Neuronal stem cell (in vitro differentiated cells): ENCODE measurements around the gene PDK2.

Source experiments
- DNase-seq: peaks from one replicate; pipeline ENCODE4 v3.0.0-alpha.2; 2013; ENCODE audit warnings: low spot score
- H2AFZ ChIP-seq: one replicate; pipeline ENCODE4 v1.6.1; 2013; ENCODE audit warnings: mild to moderate bottlenecking, low read length, inconsistent platforms
- H2AK5ac ChIP-seq: 2 replicates; pipeline ENCODE4 v1.6.1; 2013; ENCODE audit warnings: low read depth, mild to moderate bottlenecking, inconsistent platforms, low read length, moderate library complexity, mixed read lengths
- H2BK120ac ChIP-seq: 2 replicates; pipeline ENCODE4 v1.6.1; 2013; ENCODE audit warnings: low read depth, mild to moderate bottlenecking, inconsistent platforms, low read length, moderate library complexity, mixed read lengths
- H2BK12ac ChIP-seq: one replicate; pipeline ENCODE4 v1.6.1; 2013; ENCODE audit warnings: low read length, inconsistent platforms
- H2BK15ac ChIP-seq: 2 replicates; pipeline ENCODE4 v1.6.1; 2013; ENCODE audit warnings: mild to moderate bottlenecking, low read length, inconsistent platforms, mixed read lengths
- H2BK5ac ChIP-seq: one replicate; pipeline ENCODE4 v1.6.1; 2013; ENCODE audit warnings: inconsistent platforms, mild to moderate bottlenecking, low read length, moderate library complexity
- H3K14ac ChIP-seq: one replicate; pipeline ENCODE4 v1.6.1; 2013; ENCODE audit warnings: low read length, inconsistent platforms
- H3K18ac ChIP-seq: 2 replicates; pipeline ENCODE4 v1.6.1; 2013; ENCODE audit warnings: low read length, inconsistent platforms
- H3K23ac ChIP-seq: 2 replicates; pipeline ENCODE4 v1.6.1; 2013; ENCODE audit warnings: low read depth, mild to moderate bottlenecking, mixed read lengths, low read length, inconsistent platforms; ENCODE audit not compliant: poor library complexity
- H3K27ac ChIP-seq: replicated peaks from 3 replicates; pipeline ENCODE4 v1.5.1; 2013; ENCODE audit warnings: low read length, inconsistent platforms
- H3K27me3 ChIP-seq, 3 experiments: 2 replicates each; pipeline ENCODE4 v1.6.1; 2013; ENCODE audit warnings: low read length in 3 of 3, mild to moderate bottlenecking in 2 of 3, inconsistent platforms in 1 of 3, low read depth in 1 of 3, mixed read lengths in 1 of 3, moderate library complexity in 1 of 3; ENCODE audit not compliant: control insufficient read depth in 3 of 3, insufficient read depth in 3 of 3
- H3K36me3 ChIP-seq, 2 donors: replicated peaks in 1 of 2; 2 replicates each; pipeline ENCODE4 v1.6.1; 2013; ENCODE audit warnings: low read length in 2 of 2; ENCODE audit not compliant: control insufficient read depth in 2 of 2, insufficient read depth in 2 of 2
- H3K4ac ChIP-seq: 2 replicates; pipeline ENCODE4 v1.6.1; 2013; ENCODE audit warnings: inconsistent platforms, mild to moderate bottlenecking, low read length, moderate library complexity
- H3K4me1 ChIP-seq, 2 donors: 1 replicate in 1 of 2; 2 replicates in 1 of 2; pipeline ENCODE4 v1.6.1; 2013; ENCODE audit warnings: low read length in 2 of 2, low read depth in 1 of 2; ENCODE audit not compliant: control insufficient read depth in 2 of 2, insufficient read depth in 1 of 2
- H3K4me2 ChIP-seq: one replicate; pipeline ENCODE4 v1.6.1; 2013; ENCODE audit warnings: mild to moderate bottlenecking, low read length, inconsistent platforms; ENCODE audit not compliant: insufficient read depth, poor library complexity, severe bottlenecking
- H3K4me3 ChIP-seq, 2 donors: 2 replicates each; pipeline ENCODE4 v1.5.1; 2013; ENCODE audit warnings: low read length in 2 of 2, mild to moderate bottlenecking in 2 of 2, inconsistent platforms in 1 of 2, moderate library complexity in 1 of 2
- H3K79me1 ChIP-seq: one replicate; pipeline ENCODE4 v1.6.1; 2013; ENCODE audit warnings: low read depth, mild to moderate bottlenecking, inconsistent platforms, low read length, moderate library complexity
- H3K9ac ChIP-seq: one replicate; pipeline ENCODE4 v1.6.1; 2013; ENCODE audit warnings: mild to moderate bottlenecking, low read depth, low read length, inconsistent platforms; ENCODE audit not compliant: poor library complexity
- H3K9me3 ChIP-seq, 2 donors: replicated peaks in 1 of 2; 2 replicates each; pipeline versions ENCODE3 to v1.6.1; 2013; ENCODE audit warnings: low read length in 2 of 2, mild to moderate bottlenecking in 2 of 2, inconsistent platforms in 1 of 2, low read depth in 1 of 2, mixed read lengths in 1 of 2, moderate library complexity in 1 of 2; ENCODE audit not compliant: control insufficient read depth in 2 of 2, insufficient read depth in 1 of 2
- H4K8ac ChIP-seq: one replicate; pipeline ENCODE4 v1.6.1; 2013; ENCODE audit warnings: low read depth, mild to moderate bottlenecking, inconsistent platforms, low read length, moderate library complexity
- H4K91ac ChIP-seq: one replicate; pipeline ENCODE4 v1.6.1; 2013; ENCODE audit warnings: low read length, low read depth, mild to moderate bottlenecking, inconsistent platforms; ENCODE audit not compliant: poor library complexity
- WGBS, 2 donors: extraction: QIAGEN DNeasy Blood & Tissue Kit; methylation state at CpG; one replicate each; pipeline ENCODE4 v1.1.7; 2013; ENCODE audit warnings: missing lambda C conversion rate in 2 of 2, mixed read lengths in 1 of 2; ENCODE audit not compliant: insufficient read length in 2 of 2, insufficient replicate concordance in 1 of 2; ENCODE audit errors: extremely low coverage in 2 of 2; 5-methylcytosine and 5-hydroxymethylcytosine counted together

Gene PDK2

DNA sequence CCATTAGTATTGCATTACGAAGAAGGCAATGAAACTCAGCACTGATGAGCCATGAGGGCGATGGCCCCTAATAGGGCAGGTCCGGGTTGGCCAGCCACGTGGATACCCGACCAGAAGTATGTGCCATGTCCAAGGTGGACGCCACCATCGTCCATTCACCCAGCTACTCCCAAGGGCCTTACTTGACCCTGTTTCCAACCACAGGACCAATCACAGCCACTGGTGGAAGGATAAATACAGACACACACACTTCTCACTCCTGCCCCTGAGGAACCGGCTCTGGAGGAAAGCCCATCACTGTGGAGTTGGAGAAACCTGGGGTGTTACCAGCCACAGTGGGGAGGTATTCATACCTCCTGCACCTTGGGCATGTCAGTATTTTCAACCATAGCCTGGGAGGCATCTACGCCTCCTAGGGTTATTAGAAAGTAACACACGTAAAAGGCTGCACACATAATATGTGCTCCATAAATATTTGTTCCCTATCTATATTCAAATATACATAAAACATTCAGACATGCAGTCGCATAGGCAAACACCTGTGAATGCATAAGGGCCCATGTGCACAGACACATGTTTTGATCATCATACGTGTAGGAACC is 44.6 kb upstream of the PDK2 start:
- DNase-seq: no peak
- Histone ChIP-seq H3K14ac (no peak overlapping the region), H3K9ac (no peak overlapping the region), H3K4me1 (peaks cover 13 to 35% of the 10 kb centered on the region in 2 donors), H3K27me3 (peaks cover 0 to 14% (median 1%) of the 10 kb centered on the region in 3 experiments), H2BK120ac (no peak overlapping the region), H3K4me2 (no peak overlapping the region), H2AFZ (no peak overlapping the region), H3K23ac (no peak overlapping the region), H2BK12ac (no peak overlapping the region), H3K18ac (no peak overlapping the region), H2AK5ac (no peak overlapping the region), H3K4me3 (no peak overlapping the region), H4K8ac (no peak overlapping the region), H3K36me3 (no peaks in the 10 kb centered on the region), H3K9me3 (no peaks in the 10 kb centered on the region), H2BK15ac (no peak overlapping the region), H2BK5ac (no peak overlapping the region), H3K27ac (no peak overlapping the region), H4K91ac (no peak overlapping the region), H3K4ac (no peak overlapping the region), H3K79me1 (no peaks in the 10 kb centered on the region)
- WGBS, 2 donors: no CpG with 5 or more reads among the region's 12 CpGs

DNA sequence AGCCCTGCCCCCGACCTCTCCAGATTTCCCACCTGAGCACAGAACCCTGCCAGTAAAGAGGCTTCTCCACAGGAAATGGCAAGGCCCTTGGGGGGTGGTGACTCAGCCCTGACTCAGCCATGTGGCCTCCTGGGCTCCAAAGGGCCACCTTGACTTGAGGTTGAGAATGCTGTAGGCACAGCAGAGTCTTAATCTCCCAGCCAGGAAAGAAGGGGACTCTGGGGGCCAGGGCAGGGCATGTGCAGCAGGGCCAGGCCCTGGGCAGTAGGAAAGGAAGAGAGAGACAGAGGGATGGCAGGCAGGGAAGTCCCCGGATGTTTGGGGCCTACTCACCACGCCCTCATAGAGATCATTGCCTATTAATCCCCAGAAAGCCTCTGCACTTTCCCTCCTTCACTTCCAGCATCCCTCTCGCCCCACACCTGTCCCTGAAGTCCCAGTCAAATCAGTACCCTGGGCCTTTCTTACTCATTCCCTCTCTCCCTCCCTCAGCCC is 44.0 kb upstream of the PDK2 start:
- Histone ChIP-seq H2BK15ac (no peak overlapping the region), H3K36me3 (no peaks in the 10 kb centered on the region), H3K4me3 (no peak overlapping the region), H3K23ac (no peak overlapping the region), H3K9ac (no peak overlapping the region), H4K91ac (no peak overlapping the region), H3K27ac (no peak overlapping the region), H3K14ac (peak overlapping the region; percentile 44), H3K18ac (no peak overlapping the region), H2BK5ac (no peak overlapping the region), H3K4me1 (peaks cover 13 to 35% of the 10 kb centered on the region in 2 donors), H2AFZ (peak overlapping the region; percentile 22), H4K8ac (no peak overlapping the region), H3K27me3 (peaks cover 0 to 14% (median 1%) of the 10 kb centered on the region in 3 experiments), H2AK5ac (peak overlapping the region; percentile 10), H3K4ac (no peak overlapping the region), H3K79me1 (no peaks in the 10 kb centered on the region), H3K4me2 (no peak overlapping the region), H2BK12ac (no peak overlapping the region), H3K9me3 (no peaks in the 10 kb centered on the region), H2BK120ac (no peak overlapping the region)
- no CpG with 5 or more reads among the region's 4 CpGs for WGBS, 2 donors
- DNase-seq: no peak

DNA sequence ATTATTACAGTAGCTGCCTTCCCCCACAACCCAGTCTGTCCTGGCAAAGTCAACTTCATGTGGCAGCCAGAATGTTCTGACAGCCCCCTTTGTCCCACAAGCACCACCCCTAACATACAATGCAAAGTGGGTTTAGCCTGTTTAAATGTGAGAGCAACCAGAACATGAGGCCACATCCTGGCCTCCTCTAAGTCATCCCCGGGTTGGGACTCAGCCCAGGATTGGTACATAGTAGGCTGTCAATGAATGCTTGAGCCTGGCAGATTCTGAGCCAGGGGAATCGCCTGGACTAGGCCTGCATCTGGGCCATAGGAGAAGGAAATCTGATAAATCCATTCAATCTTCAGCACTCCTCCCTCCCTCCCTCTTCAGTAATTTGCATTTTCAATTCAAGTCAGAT is 43.5 kb upstream of the PDK2 start:
- no peak overlapping the region for H3K4me3 ChIP-seq
- no peak overlapping the region for H3K9ac ChIP-seq
- no peak overlapping the region for H2BK15ac ChIP-seq
- no peak overlapping the region for H4K8ac ChIP-seq
- no peaks in the 10 kb centered on the region for H3K79me1 ChIP-seq
- no peak overlapping the region for H2BK12ac ChIP-seq
- WGBS, 2 donors: no CpG with 5 or more reads among the region's 2 CpGs
- no peaks in the 10 kb centered on the region for H3K36me3 ChIP-seq
- H2AK5ac ChIP-seq: no peak overlapping the region
- no peak overlapping the region for H3K23ac ChIP-seq
- no peak overlapping the region for H3K27ac ChIP-seq
- no peak for DNase-seq
- H3K4me2 ChIP-seq: no peak overlapping the region
- H3K18ac ChIP-seq: no peak overlapping the region
- H3K14ac ChIP-seq: no peak overlapping the region
- peaks cover 0 to 15% (median 3%) of the 10 kb centered on the region in 3 experiments for H3K27me3 ChIP-seq
- peak overlapping the region; percentile 2 for H2AFZ ChIP-seq
- H2BK120ac ChIP-seq: no peak overlapping the region
- H2BK5ac ChIP-seq: no peak overlapping the region
- H3K4me1 ChIP-seq: peaks cover 13 to 35% of the 10 kb centered on the region in 2 donors
- H3K9me3 ChIP-seq: no peaks in the 10 kb centered on the region
- H4K91ac ChIP-seq: no peak overlapping the region
- H3K4ac ChIP-seq: no peak overlapping the region

DNA sequence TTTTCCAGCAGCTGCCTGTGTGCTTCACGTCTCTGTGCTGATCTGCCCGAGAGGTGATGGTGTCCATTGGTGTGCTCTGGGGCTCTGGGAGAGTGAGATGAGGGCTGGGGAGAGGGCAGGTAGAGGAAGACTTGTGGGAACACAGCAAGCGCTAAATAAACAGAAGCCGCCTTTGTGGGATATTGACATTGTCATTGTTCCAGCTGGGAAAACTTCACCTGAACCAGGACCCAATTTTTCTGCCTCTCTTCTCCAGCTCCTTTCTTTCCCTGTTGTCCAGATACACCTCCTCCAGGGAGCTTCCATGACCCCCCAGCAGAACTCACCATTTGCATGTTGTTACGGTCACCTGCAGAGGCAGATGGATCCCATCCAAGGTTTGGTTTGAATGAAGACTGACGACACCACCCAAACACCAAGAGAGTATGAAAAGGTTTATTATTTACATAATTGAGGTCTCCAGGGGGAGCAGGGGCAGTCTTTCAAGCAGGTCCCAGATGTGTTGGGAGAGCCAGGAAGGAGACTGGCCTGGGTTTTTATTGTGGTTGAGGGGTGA is 42.8 kb upstream of the PDK2 start:
- no peak overlapping the region for H3K4ac ChIP-seq
- H3K9ac ChIP-seq: no peak overlapping the region
- H2BK15ac ChIP-seq: no peak overlapping the region
- H2AFZ ChIP-seq: no peak overlapping the region
- no peak overlapping the region for H3K14ac ChIP-seq
- H3K27me3 ChIP-seq: peaks cover 0 to 22% (median 10%) of the 10 kb centered on the region in 3 experiments
- H2BK120ac ChIP-seq: no peak overlapping the region
- no peak overlapping the region for H2AK5ac ChIP-seq
- H3K9me3 ChIP-seq: no peaks in the 10 kb centered on the region
- H3K4me3 ChIP-seq: no peak overlapping the region
- H2BK12ac ChIP-seq: no peak overlapping the region
- H2BK5ac ChIP-seq: no peak overlapping the region
- H3K79me1 ChIP-seq: no peaks in the 10 kb centered on the region
- no peak overlapping the region for H4K91ac ChIP-seq
- DNase-seq: no peak
- H3K36me3 ChIP-seq: no peaks in the 10 kb centered on the region
- WGBS, 2 donors: no CpG with 5 or more reads among the region's 6 CpGs
- no peak overlapping the region for H3K18ac ChIP-seq
- no peak overlapping the region for H3K4me2 ChIP-seq
- peaks cover 13 to 31% of the 10 kb centered on the region in 2 donors for H3K4me1 ChIP-seq
- no peak overlapping the region for H3K27ac ChIP-seq
- no peak overlapping the region for H3K23ac ChIP-seq
- no peak overlapping the region for H4K8ac ChIP-seq
